Fibroblast of skin of right biceps (primary cell): ENCODE measurements around the gene WNT2.
"Not testable (repeated sequence)": the region's sequence is repeated elsewhere in the genome, so short reads cannot be mapped to it uniquely, and the experiment has no call there.

Experiments
- DNase-seq: peaks from one replicate; pipeline ENCODE4 v3.0.0-alpha.2; 2013

WNT2 gene

GRCh38 chr7:117302396-117302795, 20.5 kb downstream of the WNT2 start:
- no peak for DNase-seq

GRCh38 chr7:117300506-117300905, 22.4 kb downstream of the WNT2 start:
- DNase-seq, result not testable (repeated sequence)

- no peak for DNase-seq
Observed at GRCh38 chr7:117297606-117298005, 25.3 kb downstream of the WNT2 start.

- DNase-seq, result no peak
Observed at GRCh38 chr7:117296066-117296465, 26.8 kb downstream of the WNT2 start.

- DNase-seq, result peak; percentile 30
Observed at GRCh38 chr7:117285826-117286225, 37.0 kb downstream of the WNT2 start.

GRCh38 chr7:117284692-117285091, 38.2 kb downstream of the WNT2 start:
- no peak for DNase-seq

- DNase-seq, result no peak
Observed at GRCh38 chr7:117283779-117284178, 39.1 kb downstream of the WNT2 start.

- DNase-seq, result peak; percentile 95
Observed at GRCh38 chr7:117283371-117283770, 39.5 kb downstream of the WNT2 start.

GRCh38 chr7:117282239-117282812, 40.5 kb downstream of the WNT2 start:
- no peak for DNase-seq

- DNase-seq, result peak; percentile 38
Observed at GRCh38 chr7:117281562-117281961, 41.3 kb downstream of the WNT2 start.

- no peak for DNase-seq
Observed at GRCh38 chr7:117279931-117280557, 42.8 kb downstream of the WNT2 start.

- DNase-seq, result no peak
Observed at GRCh38 chr7:117279203-117279602, 43.7 kb downstream of the WNT2 start.

GRCh38 chr7:117278040-117278439, 44.8 kb downstream of the WNT2 start:
- DNase-seq, result no peak

- DNase-seq, result no peak
Observed at GRCh38 chr7:117277576-117277975, 45.3 kb downstream of the WNT2 start.

- DNase-seq, result peak; percentile 17
Observed at GRCh38 chr7:117274951-117275350, 47.9 kb downstream of the WNT2 start.

- DNase-seq, result no peak
Observed at GRCh38 chr7:117273814-117274225, 49.0 kb downstream of the WNT2 start.

- no peak for DNase-seq
Observed at GRCh38 chr7:117273325-117273724, 49.5 kb downstream of the WNT2 start.

GRCh38 chr7:117272017-117272759, 50.7 kb downstream of the WNT2 start:
- no peak for DNase-seq

GRCh38 chr7:117271566-117271965, 51.3 kb downstream of the WNT2 start:
- no peak for DNase-seq

- DNase-seq, result no peak
Observed at GRCh38 chr7:117270371-117270770, 52.5 kb downstream of the WNT2 start.

- DNase-seq, result peak; percentile 86
Observed at GRCh38 chr7:117269886-117270285, 53.0 kb downstream of the WNT2 start.

- peak; percentile 96 for DNase-seq
Observed at GRCh38 chr7:117269417-117269816, 53.4 kb downstream of the WNT2 start.

- no peak for DNase-seq
Observed at GRCh38 chr7:117264716-117265115, 58.1 kb downstream of the WNT2 start.

GRCh38 chr7:117262546-117262945, 60.3 kb downstream of the WNT2 start:
- DNase-seq, result no peak
